ENCODE results near the gene EYS.

The EYS gene

GRCh38 chr6:63886341-63886740, 1820.7 kb downstream of the EYS start:
- H3K4me3 ChIP-seq (ENCODE audit: low read depth, low read length), result no peak overlapping the region
- TF ChIP-seq CTCF (IDR thresholded peaks at IDR 0.05; ENCODE audit: low read depth, low read length), result no peak

DNA sequence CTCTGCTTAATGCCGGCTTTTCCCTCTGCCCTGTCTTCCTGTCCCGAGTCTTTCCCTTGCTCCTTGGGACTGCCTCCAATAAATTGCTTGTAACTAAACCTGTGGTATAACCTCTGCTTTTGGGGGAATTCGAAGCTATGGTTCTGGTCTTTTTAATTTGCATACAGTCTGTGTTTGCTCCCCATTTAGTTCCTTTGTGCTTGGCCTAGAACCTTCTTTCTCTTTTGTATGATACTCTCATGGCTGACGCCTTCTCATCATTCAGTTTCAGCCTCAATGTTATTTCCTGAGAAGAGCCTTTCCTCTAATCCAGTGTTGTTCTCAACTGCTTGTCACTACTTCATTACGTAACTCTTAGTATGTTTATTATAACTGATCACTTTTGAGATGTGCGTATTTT, 1823.4 kb downstream of the EYS start:
- no peak overlapping the region for H3K4me3 ChIP-seq (ENCODE audit: low read depth, low read length)
- TF ChIP-seq CTCF (IDR thresholded peaks at IDR 0.05; ENCODE audit: low read depth, low read length), result no peak

GRCh38 chr6:63882208-63882607, 1824.8 kb downstream of the EYS start:
- TF ChIP-seq CTCF (IDR thresholded peaks at IDR 0.05; ENCODE audit: low read depth, low read length), result peak; percentile 31; the same call in 1 of the 2 replicates
- no peak overlapping the region for H3K4me3 ChIP-seq (ENCODE audit: low read depth, low read length)

- H3K4me3 ChIP-seq (ENCODE audit: low read depth, low read length), result no peak overlapping the region
Observed at GRCh38 chr6:63881791-63882190, 1825.2 kb downstream of the EYS start.

GRCh38 chr6:63872233-63872632, 1834.8 kb downstream of the EYS start:
- H3K4me3 ChIP-seq (ENCODE audit: low read depth, low read length), result no peak overlapping the region
- TF ChIP-seq CTCF (IDR thresholded peaks at IDR 0.05; ENCODE audit: low read depth, low read length), result no peak

More at GRCh38 chr6:63881791-63882190, 1825.2 kb downstream of the EYS start:
- no peak for TF ChIP-seq CTCF (IDR thresholded peaks at IDR 0.05; ENCODE audit: low read depth, low read length)

- TF ChIP-seq CTCF (IDR thresholded peaks at IDR 0.05; ENCODE audit: low read depth, low read length), result no peak
Observed at GRCh38 chr6:63868351-63868750, 1838.7 kb downstream of the EYS start.

DNA sequence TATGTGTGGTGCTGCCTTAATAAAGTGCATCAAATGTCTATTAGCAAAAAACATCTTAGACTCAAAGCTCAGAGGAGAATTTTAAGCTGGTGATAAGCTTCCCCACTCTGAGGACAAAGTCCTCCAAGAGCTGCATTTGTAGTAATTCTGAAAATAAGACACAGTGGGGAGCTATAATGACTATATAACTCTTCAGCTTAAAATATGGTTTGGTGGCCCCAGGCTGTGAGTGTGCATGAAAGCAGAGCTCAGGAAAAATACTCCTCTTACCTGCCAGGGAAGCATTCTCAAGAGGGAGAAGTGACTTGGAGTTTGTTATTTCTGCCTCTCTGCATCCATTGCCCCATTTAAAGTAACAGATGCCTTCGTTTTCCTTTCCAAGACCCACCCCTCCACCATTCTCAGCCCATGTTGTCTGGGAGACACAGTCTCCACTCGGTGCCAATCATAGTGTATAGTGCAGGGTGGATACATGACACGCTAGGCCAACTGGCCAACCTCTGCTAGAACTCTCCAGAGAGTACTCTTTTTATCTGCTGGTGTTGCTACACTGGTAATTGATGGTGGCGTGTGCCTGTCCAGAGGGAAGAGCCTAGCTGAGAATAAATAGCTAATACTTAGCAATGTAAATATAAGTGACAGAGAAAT, 1842.2 kb downstream of the EYS start:
- H3K4me3 ChIP-seq (ENCODE audit: low read depth, low read length), result no peak overlapping the region
- TF ChIP-seq CTCF (IDR thresholded peaks at IDR 0.05; ENCODE audit: low read depth, low read length), result no peak

More at GRCh38 chr6:63868351-63868750, 1838.7 kb downstream of the EYS start:
- no peak overlapping the region for H3K4me3 ChIP-seq (ENCODE audit: low read depth, low read length)
